Omental fat pad (tissue), 4 donors: ENCODE results near the gene MUC12. TPM values are rescaled to one million over a fixed set of nuclear protein-coding genes. Genes with fewer than 3 reads are reported as not detected.

Experiments used
- ATAC-seq: fragments of 150-250 bp; one replicate; pipeline ENCODE4 v1.9.1; 2016; ENCODE audit warnings: mild to moderate bottlenecking, moderate library complexity; ENCODE audit not compliant: low FRiP score
- DNase-seq: peaks from one replicate; pipeline ENCODE4 v3.0.0-alpha.2; 2019; ENCODE audit warnings: low spot score
- total RNA-seq, 4 donors: library from RNA; depleted of rRNA; stranded (reverse); fragments of >200 nt; gene quantifications; one replicate each; pipeline ENCODE4 v1.1.0, GENCODE V29; 2016
- TF ChIP-seq, protein P1 (sequence below), 3 donors: fragments of 450-650 bp; IDR thresholded peaks; one replicate each; pipeline ENCODE4 v1.5.1; 2016 to 2017; ENCODE audit warnings: antibody characterized with exemption in 3 of 3, mild to moderate bottlenecking in 3 of 3, moderate library complexity in 2 of 3

The MUC12 gene
- total RNA-seq, 4 donors from 2014 or later = 2.4 TPM; not detected in 3

DNA sequence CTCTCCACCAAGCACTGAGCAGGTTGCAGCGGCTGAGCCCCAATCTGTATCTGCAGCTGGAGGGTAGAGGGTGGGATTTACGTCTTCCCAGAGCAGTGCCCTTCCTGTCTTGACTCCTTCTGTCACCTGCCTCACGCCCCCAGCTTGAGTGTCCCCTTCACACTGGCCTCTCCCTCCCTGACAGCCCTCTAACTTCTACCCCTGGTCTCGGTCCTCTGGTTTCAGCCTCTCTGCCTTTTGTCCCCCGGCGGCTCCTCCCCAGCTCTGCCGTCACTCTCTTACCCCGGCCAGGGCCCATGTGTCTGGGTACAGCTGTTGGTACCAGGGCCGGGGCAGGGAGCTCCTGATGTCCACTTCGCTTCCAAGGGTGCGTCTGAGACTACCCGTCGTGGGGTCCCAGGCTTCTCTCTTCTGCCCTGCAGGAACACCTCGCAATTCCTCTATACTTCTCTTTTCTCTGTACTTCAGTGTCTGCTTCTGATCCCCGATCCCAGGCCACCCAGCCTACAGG lies 19.4 kb upstream of the MUC12 start:
- DNase-seq (no peak), ATAC-seq (no peak)
- TF ChIP-seq, protein P1, sequence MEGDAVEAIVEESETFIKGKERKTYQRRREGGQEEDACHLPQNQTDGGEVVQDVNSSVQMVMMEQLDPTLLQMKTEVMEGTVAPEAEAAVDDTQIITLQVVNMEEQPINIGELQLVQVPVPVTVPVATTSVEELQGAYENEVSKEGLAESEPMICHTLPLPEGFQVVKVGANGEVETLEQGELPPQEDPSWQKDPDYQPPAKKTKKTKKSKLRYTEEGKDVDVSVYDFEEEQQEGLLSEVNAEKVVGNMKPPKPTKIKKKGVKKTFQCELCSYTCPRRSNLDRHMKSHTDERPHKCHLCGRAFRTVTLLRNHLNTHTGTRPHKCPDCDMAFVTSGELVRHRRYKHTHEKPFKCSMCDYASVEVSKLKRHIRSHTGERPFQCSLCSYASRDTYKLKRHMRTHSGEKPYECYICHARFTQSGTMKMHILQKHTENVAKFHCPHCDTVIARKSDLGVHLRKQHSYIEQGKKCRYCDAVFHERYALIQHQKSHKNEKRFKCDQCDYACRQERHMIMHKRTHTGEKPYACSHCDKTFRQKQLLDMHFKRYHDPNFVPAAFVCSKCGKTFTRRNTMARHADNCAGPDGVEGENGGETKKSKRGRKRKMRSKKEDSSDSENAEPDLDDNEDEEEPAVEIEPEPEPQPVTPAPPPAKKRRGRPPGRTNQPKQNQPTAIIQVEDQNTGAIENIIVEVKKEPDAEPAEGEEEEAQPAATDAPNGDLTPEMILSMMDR (IDR thresholded peaks at IDR 0.05) = no peak

DNA sequence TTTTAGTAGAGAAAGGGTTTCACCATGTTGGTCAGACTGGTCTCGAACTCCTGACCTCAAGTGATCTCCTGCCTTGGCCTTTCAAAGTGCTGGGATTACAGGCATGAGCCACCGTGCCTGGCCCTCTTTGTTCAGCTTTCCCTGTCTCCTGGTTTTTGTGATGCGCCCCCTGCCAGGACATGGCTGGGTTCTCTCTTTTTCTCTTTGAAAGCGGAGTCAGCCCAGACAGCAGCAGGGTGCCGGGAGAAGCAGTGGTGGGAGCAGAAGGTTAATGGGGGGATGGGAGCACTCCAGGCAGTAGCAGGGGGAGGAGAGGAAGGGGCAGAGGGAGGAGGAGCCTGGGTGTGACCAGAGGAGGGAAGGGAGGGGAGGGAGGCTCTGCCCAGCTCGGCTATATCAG lies 18.2 kb upstream of the MUC12 start:
- ATAC-seq (no peak), DNase-seq (no peak)
- TF ChIP-seq, protein P1 (IDR thresholded peaks at IDR 0.05) = no peak

DNA sequence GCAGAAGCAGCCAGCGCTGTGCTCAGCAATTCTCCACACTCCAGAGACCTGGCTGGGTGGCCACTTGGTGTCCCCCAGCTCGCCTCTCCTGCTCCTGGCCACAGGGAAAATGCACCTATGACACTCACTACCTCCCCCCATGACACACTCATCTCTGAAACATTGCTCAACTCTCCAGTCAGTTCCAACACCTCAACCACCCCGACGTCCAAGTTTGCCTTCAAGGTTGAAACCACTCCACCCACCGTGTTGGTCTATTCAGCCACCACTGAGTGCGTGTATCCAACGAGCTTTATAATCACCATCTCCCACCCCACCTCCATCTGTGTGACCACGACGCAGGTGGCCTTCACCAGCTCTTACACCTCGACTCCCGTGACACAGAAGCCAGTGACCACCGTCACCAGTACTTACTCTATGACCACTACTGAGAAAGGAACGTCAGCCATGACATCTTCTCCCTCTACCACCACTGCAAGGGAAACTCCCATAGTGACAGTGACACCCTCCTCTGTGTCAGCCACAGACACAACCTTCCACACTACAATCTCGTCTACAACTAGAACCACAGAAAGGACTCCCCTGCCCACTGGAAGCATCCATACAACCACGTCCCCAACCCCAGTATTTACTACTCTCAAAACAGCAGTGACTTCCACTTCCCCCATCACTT lies 17.3 kb upstream of the MUC12 start:
- ATAC-seq (no peak), DNase-seq (no peak)
- TF ChIP-seq, protein P1 (IDR thresholded peaks at IDR 0.05) = no peak

DNA sequence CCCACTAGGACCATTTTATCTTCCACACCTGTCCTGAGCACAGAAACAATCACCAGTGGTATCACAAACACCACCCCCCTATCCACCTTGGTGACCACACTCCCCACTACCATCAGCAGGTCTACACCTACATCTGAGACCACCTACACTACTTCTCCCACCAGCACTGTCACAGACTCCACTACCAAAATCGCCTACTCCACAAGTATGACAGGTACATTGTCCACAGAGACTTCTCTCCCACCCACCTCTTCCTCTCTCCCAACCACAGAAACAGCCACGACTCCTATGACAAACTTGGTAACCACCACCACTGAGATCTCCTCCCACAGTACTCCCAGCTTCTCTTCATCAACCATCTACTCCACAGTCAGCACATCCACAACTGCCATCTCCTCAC lies 16.7 kb upstream of the MUC12 start:
- DNase-seq (no peak), ATAC-seq (no peak)
- TF ChIP-seq, protein P1 (IDR thresholded peaks at IDR 0.05) = no peak

DNA sequence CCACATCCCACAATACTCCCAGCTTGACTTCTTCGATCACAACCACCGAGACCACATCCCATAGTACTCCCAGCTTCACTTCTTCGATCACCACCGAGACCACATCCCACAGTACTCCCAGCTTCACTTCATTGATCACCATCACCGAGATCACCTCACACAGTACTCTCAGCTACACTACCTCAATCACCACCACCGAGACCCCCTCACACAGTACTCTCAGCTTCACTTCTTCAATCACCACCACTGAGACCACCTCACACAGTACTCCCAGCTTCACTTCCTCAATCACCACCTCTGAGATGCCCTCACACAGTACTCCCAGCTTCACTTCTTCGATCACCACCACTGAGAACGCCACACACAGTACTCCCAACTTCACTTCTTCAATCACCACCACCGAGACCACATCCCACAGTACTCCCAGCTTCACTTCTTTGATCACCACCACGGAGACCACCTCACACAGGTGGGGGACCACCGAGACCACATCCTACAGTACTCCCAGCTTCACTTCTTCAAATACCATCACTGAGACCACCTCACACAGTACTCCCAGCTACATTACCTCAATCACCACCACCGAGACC lies 11.4 kb upstream of the MUC12 start:
- DNase-seq = no peak
- TF ChIP-seq, protein P1 (IDR thresholded peaks at IDR 0.05) = no peak

DNA sequence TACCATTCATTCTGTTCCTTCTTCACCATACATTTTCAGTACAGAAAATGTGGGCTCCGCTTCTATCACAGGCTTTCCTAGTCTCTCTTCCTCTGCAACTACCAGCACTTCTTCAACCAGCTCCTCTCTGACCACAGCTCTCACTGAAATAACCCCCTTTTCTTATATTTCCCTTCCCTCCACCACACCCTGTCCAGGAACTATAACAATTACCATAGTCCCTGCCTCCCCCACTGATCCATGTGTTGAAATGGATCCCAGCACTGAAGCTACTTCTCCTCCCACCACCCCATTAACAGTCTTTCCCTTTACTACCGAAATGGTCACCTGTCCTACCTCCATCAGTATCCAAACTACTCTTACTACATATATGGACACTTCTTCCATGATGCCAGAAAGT lies 9.5 kb upstream of the MUC12 start:
- DNase-seq = no peak
- ATAC-seq = no peak

More for the DNA sequence above, 11.4 kb upstream of the MUC12 start:
- ATAC-seq = peak; percentile 63

More for the DNA sequence above, 9.5 kb upstream of the MUC12 start:
- TF ChIP-seq, protein P1 (IDR thresholded peaks at IDR 0.05) = no peak
